GM21786 (cell line): ENCODE results near the gene TIMM8A.
"Not testable (repeated sequence)": the region's sequence is repeated elsewhere in the genome, so short reads cannot be mapped to it uniquely, and the experiment has no call there.

Source experiments
- ATAC-seq: cut with Tn5 transposase; IDR thresholded peaks from one replicate; pipeline ENCODE4 v1.9.1; 2021; ENCODE audit not compliant: unreplicated experiment

The TIMM8A gene

DNA sequence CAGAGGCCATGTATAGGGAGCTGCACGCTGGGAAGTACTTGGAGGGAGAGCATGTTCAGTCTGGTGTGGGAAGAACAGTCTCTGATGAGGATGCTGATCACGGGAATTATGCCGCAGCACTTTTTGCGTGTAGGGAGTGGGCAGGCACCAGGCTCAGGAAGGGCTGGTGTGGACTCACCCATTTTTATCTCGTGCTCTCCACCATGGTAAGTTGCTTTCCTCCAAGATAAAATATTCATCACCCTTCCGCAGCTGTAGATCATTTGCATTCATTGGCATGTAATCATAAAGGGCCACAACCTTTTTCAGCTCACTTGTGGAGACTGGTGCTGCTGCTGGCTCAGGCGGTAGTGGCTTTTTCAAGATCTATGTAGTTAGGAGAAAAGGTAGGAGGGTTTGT lies 11.8 kb upstream of the TIMM8A start:
- no peak for ATAC-seq

- ATAC-seq: no peak
Observed at GRCh38 chrX:101359966-101360365, 11.4 kb upstream of the TIMM8A start.

DNA sequence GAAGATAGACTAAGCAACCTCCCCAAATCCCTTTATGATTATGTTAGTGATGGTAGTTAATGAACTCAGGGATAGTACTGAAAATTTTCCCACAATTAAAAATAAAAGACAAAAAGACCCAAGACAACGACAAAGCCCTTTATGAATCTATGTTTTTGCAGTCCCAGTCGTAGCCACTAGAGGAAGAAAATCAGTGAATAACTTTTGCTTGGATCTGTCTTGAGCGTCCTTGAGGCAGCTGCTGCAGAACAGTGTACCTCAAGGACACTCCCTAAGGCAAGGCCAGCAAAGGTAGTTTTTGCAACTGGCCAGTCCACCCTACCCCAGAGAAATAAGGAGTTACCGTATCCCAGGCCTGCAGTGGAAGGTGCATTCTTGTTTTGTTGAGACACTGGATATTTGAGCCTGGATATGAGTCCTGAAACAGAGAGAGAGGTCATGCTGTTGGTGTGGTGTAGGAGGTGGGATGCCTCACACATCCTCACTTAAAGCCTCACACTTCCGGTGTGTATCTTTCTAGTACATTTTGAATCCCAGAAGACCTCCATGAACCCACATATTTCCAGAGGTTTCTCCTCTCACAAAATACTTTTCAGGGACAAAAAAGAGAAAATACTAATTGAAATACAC lies 8.7 kb upstream of the TIMM8A start:
- ATAC-seq: no peak

DNA sequence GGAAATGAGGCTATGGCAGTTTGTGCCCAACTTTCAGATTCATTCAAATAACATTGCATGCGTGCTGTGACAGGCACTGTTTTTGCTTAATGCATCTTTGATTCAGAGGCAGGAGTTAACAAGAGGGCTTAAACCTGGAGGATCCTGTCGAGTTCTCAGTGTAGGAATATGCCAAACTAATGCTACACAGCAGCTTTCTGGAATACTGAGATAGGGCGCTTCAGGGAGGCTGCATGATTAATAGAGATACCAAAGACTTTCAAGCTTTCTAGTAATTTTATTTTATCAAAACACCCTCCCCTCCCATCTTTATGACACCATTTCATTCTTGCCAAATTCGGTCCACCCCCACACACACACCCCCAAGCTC lies 636 bp upstream of the TIMM8A start:
- no peak for ATAC-seq

- ATAC-seq: peak; percentile 3
Observed at GRCh38 chrX:101347859-101348451, 587 bp downstream of the TIMM8A start.

GRCh38 chrX:101337776-101338271 lies 10.7 kb downstream of the TIMM8A start:
- no peak for ATAC-seq

GRCh38 chrX:101334310-101334709 lies 14.2 kb downstream of the TIMM8A start:
- ATAC-seq: not testable (repeated sequence)

DNA sequence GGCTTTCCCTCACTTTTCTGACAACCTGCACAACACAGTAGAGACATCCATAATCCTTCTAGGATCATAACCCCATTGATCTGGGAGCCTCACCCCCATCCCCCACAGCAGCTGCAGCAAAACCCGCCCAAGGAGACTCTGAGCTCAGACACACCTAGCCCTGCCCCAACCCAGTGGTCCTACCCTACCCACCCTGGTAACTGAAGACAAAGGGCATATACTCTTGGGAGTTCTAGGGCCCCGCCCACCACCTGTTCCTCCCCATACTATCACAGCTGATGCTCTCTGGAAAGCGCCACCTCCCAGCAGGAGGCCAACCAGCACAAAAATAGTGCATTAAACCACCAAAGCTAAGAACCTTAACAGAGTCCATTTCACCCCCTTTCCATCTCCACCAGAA lies 21.9 kb downstream of the TIMM8A start:
- ATAC-seq: not testable (repeated sequence)

- no peak for ATAC-seq
Observed at GRCh38 chrX:101303790-101304189, 44.8 kb downstream of the TIMM8A start.
